IMR-90 (cell line): Measurements from ENCODE around the gene ZNF593OS. TPM values are rescaled to one million over a fixed set of nuclear protein-coding genes. Genes with fewer than 3 reads are reported as not detected.

Experiments used
- ATAC-seq: fragments of 200-7000 bp; cut with Tn5 transposase; 2 replicates; pipeline ENCODE4 v1.9.1; 2020; ENCODE audit warnings: low read depth, mild to moderate bottlenecking, moderate library complexity
- BruUV-seq: library from RNA; stranded (reverse); fragments of 400-500 nt; replicated peaks from 2 replicates; lab custom pipeline; 2021; lab: Mats Ljungman, UMichigan
- CTCF ChIA-PET: fragments of 300-600 bp; formaldehyde crosslinking; extraction: SDS; loops from one replicate; lab custom pipeline; 2021; ENCODE audit warnings: antibody characterized with exemption; lab: Yijun Ruan, JAX
- POLR2A ChIA-PET: fragments of 300-600 bp; sonication (Branson Sonifier 250); formaldehyde crosslinking; loops from one replicate; lab custom pipeline; 2022; ENCODE audit warnings: antibody characterized with exemption; ENCODE audit not compliant: unreplicated experiment; lab: Charles Lee
- DNase-seq: peaks from one replicate; pipeline ENCODE4 v3.0.0; 2013
- H2AFZ ChIP-seq: replicated peaks from 2 replicates; pipeline ENCODE3; 2013; ENCODE audit warnings: low read length, mild to moderate bottlenecking; ENCODE audit not compliant: poor library complexity
- H2AK5ac ChIP-seq: 2 replicates; pipeline ENCODE4 v1.6.1; 2013; ENCODE audit warnings: low read depth, low read length, inconsistent platforms
- H2AK9ac ChIP-seq: replicated peaks from 2 replicates; pipeline ENCODE3; 2013; ENCODE audit warnings: mild to moderate bottlenecking, low read depth, low read length, moderate library complexity; ENCODE audit not compliant: poor library complexity
- H2BK120ac ChIP-seq: 2 replicates; pipeline ENCODE4 v1.6.1; 2013; ENCODE audit warnings: low read depth, low read length, inconsistent platforms
- H2BK15ac ChIP-seq: 3 replicates; pipeline ENCODE4 v1.6.1; 2013; ENCODE audit warnings: low read depth, low read length, inconsistent platforms
- H2BK20ac ChIP-seq: 2 replicates; pipeline ENCODE4 v1.6.1; 2013; ENCODE audit warnings: low read depth, mild to moderate bottlenecking, inconsistent platforms, low read length, moderate library complexity
- H2BK5ac ChIP-seq: 2 replicates; pipeline ENCODE4 v1.6.1; 2013; ENCODE audit warnings: mild to moderate bottlenecking, low read depth, low read length, inconsistent platforms; ENCODE audit not compliant: poor library complexity, severe bottlenecking
- H3K14ac ChIP-seq: replicated peaks from 2 replicates; pipeline ENCODE4 v1.6.1; 2013; ENCODE audit warnings: low read depth, low read length, inconsistent platforms
- H3K18ac ChIP-seq: 2 replicates; pipeline ENCODE4 v1.6.1; 2013; ENCODE audit warnings: low read depth, low read length, control low read depth
- H3K23ac ChIP-seq: 2 replicates; pipeline ENCODE4 v1.6.1; 2013; ENCODE audit warnings: low read depth, low read length, inconsistent platforms
- H3K27ac ChIP-seq: 2 replicates; pipeline ENCODE4 v1.5.1; 2013; ENCODE audit warnings: mild to moderate bottlenecking, control low read depth, low read length; ENCODE audit not compliant: insufficient read depth
- H3K27me3 ChIP-seq: 2 replicates; pipeline ENCODE4 v1.6.1; 2013; ENCODE audit warnings: low read length; ENCODE audit not compliant: control insufficient read depth, insufficient read depth
- H3K36me3 ChIP-seq: 2 replicates; pipeline ENCODE4 v1.6.1; 2013; ENCODE audit warnings: low read length, mixed read lengths; ENCODE audit not compliant: control insufficient read depth, insufficient read depth
- H3K4ac ChIP-seq: 2 replicates; pipeline ENCODE4 v1.6.1; 2013; ENCODE audit warnings: low read depth, low read length, inconsistent platforms
- H3K4me1 ChIP-seq: 2 replicates; pipeline ENCODE4 v1.6.1; 2013; ENCODE audit warnings: low read length, mixed read lengths; ENCODE audit not compliant: control insufficient read depth, insufficient read depth
- H3K4me2 ChIP-seq: 2 replicates; pipeline ENCODE4 v1.6.1; 2013; ENCODE audit warnings: low read depth, mild to moderate bottlenecking, control low read depth, low read length, moderate library complexity
- H3K4me3 ChIP-seq: 2 replicates; pipeline ENCODE4 v1.5.1; 2013; ENCODE audit warnings: low read depth, mild to moderate bottlenecking, control low read depth, low read length, moderate library complexity; ENCODE audit not compliant: insufficient read depth
- H3K56ac ChIP-seq: 2 replicates; pipeline ENCODE4 v1.6.1; 2013; ENCODE audit warnings: low read length, inconsistent platforms; ENCODE audit not compliant: insufficient read depth; ENCODE audit errors: extremely low read depth
- H3K79me1 ChIP-seq, 2 experiments: 2 replicates each; pipeline ENCODE4 v1.6.1; 2013; ENCODE audit warnings: low read length in 2 of 2, inconsistent platforms in 1 of 2, low read depth in 1 of 2
- H3K9ac ChIP-seq: 2 replicates; pipeline ENCODE4 v1.6.1; 2013; ENCODE audit warnings: low read depth, low read length, control low read depth
- H3K9me1 ChIP-seq: 2 replicates; pipeline ENCODE4 v1.6.1; 2013; ENCODE audit warnings: low read length, inconsistent platforms; ENCODE audit not compliant: insufficient read depth
- H3K9me3 ChIP-seq: 2 replicates; pipeline ENCODE4 v1.6.1; 2013; ENCODE audit warnings: low read length; ENCODE audit not compliant: control insufficient read depth, insufficient read depth
- H4K20me1 ChIP-seq: 2 replicates; pipeline ENCODE4 v1.6.1; 2013; ENCODE audit warnings: low read length, inconsistent platforms; ENCODE audit not compliant: insufficient read depth
- H4K5ac ChIP-seq: 2 replicates; pipeline ENCODE4 v1.6.1; 2013; ENCODE audit warnings: mild to moderate bottlenecking, low read depth, low read length, control low read depth
- H4K8ac ChIP-seq, 2 experiments: 2 replicates each; pipeline ENCODE4 v1.6.1; 2013; ENCODE audit warnings: low read depth in 2 of 2, low read length in 2 of 2, control low read depth in 1 of 2, inconsistent platforms in 1 of 2
- H4K91ac ChIP-seq: 2 replicates; pipeline ENCODE4 v1.6.1; 2013; ENCODE audit warnings: low read depth, low read length, inconsistent platforms; ENCODE audit not compliant: insufficient read depth
- CEBPB ChIP-seq: IDR thresholded peaks from 2 replicates; pipeline ENCODE4 v1.6.1; 2012; ENCODE audit warnings: low read depth, low read length, improper control_type of control experiment
- CHD1 ChIP-seq: IDR thresholded peaks from 2 replicates; pipeline ENCODE4 v1.6.1; 2012; ENCODE audit warnings: low read depth, low read length, improper control_type of control experiment
- MAZ ChIP-seq: IDR thresholded peaks from 2 replicates; pipeline ENCODE4 v1.6.1; 2012; ENCODE audit warnings: low read depth, mild to moderate bottlenecking, low read length, improper control_type of control experiment, moderate library complexity, borderline replicate concordance
- MXI1 ChIP-seq: IDR thresholded peaks from 2 replicates; pipeline ENCODE4 v1.6.1; 2012; ENCODE audit warnings: low read depth, mild to moderate bottlenecking, low read length, moderate library complexity, borderline replicate concordance
- NFE2L2 ChIP-seq: fragments of 150-350 bp; IDR thresholded peaks from 2 replicates; pipeline ENCODE4 v1.6.1; 2016; ENCODE audit warnings: low read depth, mild to moderate bottlenecking, low read length
- POLR2A ChIP-seq: IDR thresholded peaks from 2 replicates; pipeline ENCODE4 v1.6.1; 2012; ENCODE audit warnings: mild to moderate bottlenecking, low read depth, low read length
- RAD21 ChIP-seq: IDR thresholded peaks from 2 replicates; pipeline ENCODE4 v1.6.1; 2012; ENCODE audit warnings: low read length, improper control_type of control experiment
- RFX5 ChIP-seq: IDR thresholded peaks from 2 replicates; pipeline ENCODE4 v1.8.0; 2012; ENCODE audit warnings: low read depth, mild to moderate bottlenecking, low read length, moderate library complexity
- SMC3 ChIP-seq: fragments of 150-350 bp; IDR thresholded peaks from 2 replicates; pipeline ENCODE4 v1.6.1; 2016; ENCODE audit warnings: low read depth, mild to moderate bottlenecking, antibody characterized with exemption, low read length, moderate library complexity
- USF2 ChIP-seq: fragments of 150-350 bp; IDR thresholded peaks from 2 replicates; pipeline ENCODE4 v1.6.1; 2017; ENCODE audit warnings: mild to moderate bottlenecking, antibody characterized with exemption, low read length, low read depth
- WGBS, 2 experiments: methylation state at CpG; one replicate each; pipeline versions ENCODE4 v1.1.5 to v1.1.7; 2013; ENCODE audit warnings: missing lambda C conversion rate in 2 of 2; ENCODE audit not compliant: insufficient read length in 1 of 2; ENCODE audit errors: extremely low coverage in 2 of 2; 5-methylcytosine and 5-hydroxymethylcytosine counted together
- dilution Hi-C: fragments of 300-500 bp; cut with HindIII; formaldehyde crosslinking; loops from one replicate; pipeline ENCODE4 v1.14.3; 2018; ENCODE audit warnings: low sequenced_read_pairs; ENCODE audit not compliant: unreplicated experiment
- in situ Hi-C: fragments of 300-500 bp; cut with MboI; formaldehyde crosslinking; loops from 3 replicates; pipeline ENCODE4 v1.14.3; 2019; ENCODE audit warnings: low sequenced_read_pairs, inconsistent platforms, mixed read lengths
- intact Hi-C: fragments of 100-400 bp; cut with micrococcal nuclease; formaldehyde crosslinking; loops from 2 replicates; pipeline ENCODE4 v1.10.0; 2022
- polyA plus RNA-seq, 3 experiments: library from polyadenylated mRNA; depleted of rRNA; stranded (reverse); fragments of >200 nt; gene quantifications; 2 replicates each; pipeline ENCODE4 v1.2.3, GENCODE V29; 2012; ENCODE audit warnings: low replicate concordance in 1 of 3
- total RNA-seq: library from RNA; depleted of rRNA; stranded (reverse); fragments of >200 nt; gene quantifications from 2 replicates; pipeline ENCODE4 v1.2.3, GENCODE V29; 2012
- TF ChIP-seq, protein P1 (sequence below): fragments of 150-350 bp; IDR thresholded peaks from 2 replicates; pipeline ENCODE4 v1.6.1; 2016; ENCODE audit warnings: low read depth, mild to moderate bottlenecking, low read length, moderate library complexity, borderline replicate concordance

The ZNF593OS gene
- total and polyA plus RNA-seq, 2 of the 4 experiments (the other 2 are of a cell fraction), result not detected

DNA sequence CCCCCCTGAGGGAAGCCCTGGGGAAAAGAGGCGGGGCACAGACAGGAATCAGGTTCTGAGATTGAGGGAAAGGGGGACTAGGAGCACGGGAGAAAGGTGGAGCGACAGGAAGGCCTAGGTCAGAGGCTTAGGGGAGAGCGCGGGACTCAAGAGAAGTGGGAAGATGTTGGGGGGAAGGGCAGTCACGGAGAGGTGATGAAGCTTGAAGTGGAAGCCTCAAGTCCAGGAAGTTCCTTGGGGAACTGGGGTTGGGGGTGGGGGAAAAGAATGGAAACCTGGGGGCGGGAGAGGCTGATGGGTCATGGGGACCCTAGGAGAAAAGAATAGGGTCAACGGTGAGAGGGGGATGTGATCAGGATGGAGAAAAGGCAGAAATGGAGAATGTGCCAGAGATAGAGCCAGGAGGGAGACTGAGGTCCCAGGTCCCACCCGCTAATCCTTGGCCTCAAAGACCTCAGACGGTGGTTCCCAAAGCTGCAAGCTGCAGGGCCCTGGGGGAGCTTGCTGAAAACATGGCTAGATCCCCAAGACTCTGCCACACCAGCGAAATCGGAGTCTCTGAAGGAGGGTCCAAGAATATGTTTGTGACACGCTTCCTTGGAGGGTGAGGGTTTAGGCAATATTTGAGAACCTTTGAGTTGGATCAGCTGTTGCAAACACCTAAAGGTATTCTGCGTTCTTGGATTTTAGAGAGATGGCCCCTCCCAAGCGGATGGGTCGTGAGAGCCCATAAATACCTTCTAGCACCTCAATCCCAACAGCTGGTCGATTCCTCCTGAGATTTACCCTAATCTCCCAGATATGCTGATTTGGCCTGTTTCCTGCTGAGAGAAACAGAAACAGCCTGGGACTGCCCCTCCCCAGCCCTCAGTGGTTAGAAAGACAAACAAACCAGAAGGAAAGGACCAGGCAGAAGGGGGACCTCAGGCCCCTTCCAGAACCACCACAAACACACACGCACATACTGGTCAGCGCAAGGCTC is 6.5 kb downstream of the ZNF593OS start:
- ATAC-seq, result no peak
- no peak overlapping the region for H3K18ac ChIP-seq
- H3K79me1 ChIP-seq, result peaks cover 1 to 4% of the 10 kb centered on the region in 2 experiments
- no peak overlapping the region for H3K23ac ChIP-seq
- H3K36me3 ChIP-seq, result no peaks in the 10 kb centered on the region
- peaks cover 12% of the 10 kb centered on the region; the same call in 1 of the 2 replicates for H3K27me3 ChIP-seq
- H3K4ac ChIP-seq, result no peak overlapping the region
- H3K4me1 ChIP-seq, result peaks cover 4% of the 10 kb centered on the region
- intact Hi-C loops, result loop anchor here (1.0 to 5.0 kb wide), 3 partner anchors 60 to 129 kb away; partner anchors contain the start of gene CEP85
- no peak overlapping the region for H2AK5ac ChIP-seq
- H3K14ac ChIP-seq, result no peak overlapping the region
- in situ Hi-C loops, result no loop called here
- POLR2A ChIA-PET, result no interaction called here
- no peak overlapping the region for H3K4me2 ChIP-seq
- peak overlapping the region; percentile 18 for H2AFZ ChIP-seq
- WGBS, 2 experiments, result 64% methylated on average over 8 of the region's 19 CpGs; no CpG with 5 or more reads in 1 of the 2 experiments
- no peak overlapping the region for H2BK5ac ChIP-seq
- no peak overlapping the region for H3K56ac ChIP-seq
- no peaks in the 10 kb centered on the region for H4K20me1 ChIP-seq
- 0 out of 2 replicates have a peak, but pooled peaks cover 3% of the 10 kb centered on the region for H3K9me1 ChIP-seq
- no peak overlapping the region for H2BK15ac ChIP-seq
- CTCF ChIA-PET, result interaction anchor here (0.5 to 1.2 kb wide), 4 partner anchors 20 to 623 kb away, joined by 3 to 5 read pairs (median 3); no protein-coding TSS in a partner anchor
- H2AK9ac ChIP-seq, result no peak overlapping the region
- H4K91ac ChIP-seq, result no peak overlapping the region
- TF ChIP-seq SMC3 (no peak), RAD21 (no peak), MAZ (no peak), NFE2L2 (no peak), RFX5 (no peak), MXI1 (no peak), CHD1 (no peak), CEBPB (no peak), POLR2A (no peak), USF2 (no peak)
- TF ChIP-seq, protein P1, sequence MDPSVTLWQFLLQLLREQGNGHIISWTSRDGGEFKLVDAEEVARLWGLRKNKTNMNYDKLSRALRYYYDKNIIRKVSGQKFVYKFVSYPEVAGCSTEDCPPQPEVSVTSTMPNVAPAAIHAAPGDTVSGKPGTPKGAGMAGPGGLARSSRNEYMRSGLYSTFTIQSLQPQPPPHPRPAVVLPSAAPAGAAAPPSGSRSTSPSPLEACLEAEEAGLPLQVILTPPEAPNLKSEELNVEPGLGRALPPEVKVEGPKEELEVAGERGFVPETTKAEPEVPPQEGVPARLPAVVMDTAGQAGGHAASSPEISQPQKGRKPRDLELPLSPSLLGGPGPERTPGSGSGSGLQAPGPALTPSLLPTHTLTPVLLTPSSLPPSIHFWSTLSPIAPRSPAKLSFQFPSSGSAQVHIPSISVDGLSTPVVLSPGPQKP, result no peak
- dilution Hi-C loops, result no loop called here
- H4K8ac ChIP-seq, result no peak overlapping the region
- H4K5ac ChIP-seq, result no peak overlapping the region
- H3K9ac ChIP-seq, result no peak overlapping the region
- BruUV-seq, result no TSS peak
- no peak overlapping the region for H2BK20ac ChIP-seq
- H2BK120ac ChIP-seq, result no peak overlapping the region
- H3K27ac ChIP-seq, result no peak overlapping the region
- no peaks in the 10 kb centered on the region for H3K9me3 ChIP-seq
- DNase-seq, result peak; percentile 23
- no peak overlapping the region for H3K4me3 ChIP-seq
